Mesodermal cell (in vitro differentiated cells): ENCODE measurements around the gene FAM227B.
"Not testable (repeated sequence)": the region's sequence is repeated elsewhere in the genome, so short reads cannot be mapped to it uniquely, and the experiment has no call there.

Experiments used
- H3K27ac ChIP-seq: 2 replicates; pipeline ENCODE4 v1.7.0; 2013; ENCODE audit warnings: mild to moderate bottlenecking, low read depth, low read length, moderate library complexity; ENCODE audit not compliant: severe bottlenecking
- H3K36me3 ChIP-seq: 2 replicates; pipeline ENCODE4 v1.7.1; 2013; ENCODE audit warnings: mild to moderate bottlenecking, low read length, moderate library complexity; ENCODE audit not compliant: control insufficient read depth, insufficient read depth
- H3K4me1 ChIP-seq: one replicate; pipeline ENCODE4 v1.7.1; 2013; ENCODE audit warnings: mild to moderate bottlenecking, low read length; ENCODE audit not compliant: insufficient read depth, control insufficient read depth, poor library complexity, severe bottlenecking
- H3K4me3 ChIP-seq: 2 replicates; pipeline ENCODE4 v1.7.0; 2013; ENCODE audit warnings: low read length, control low read depth, mild to moderate bottlenecking; ENCODE audit not compliant: insufficient read depth, poor library complexity, severe bottlenecking; ENCODE audit errors: extremely low read depth
- H3K9me3 ChIP-seq: 2 replicates; pipeline ENCODE4 v1.7.1; 2013; ENCODE audit warnings: mild to moderate bottlenecking, low read length, moderate library complexity; ENCODE audit not compliant: control insufficient read depth
- WGBS, 2 experiments: methylation state at CpG; one replicate each; pipeline ENCODE4 v1.1.5; 2013; ENCODE audit warnings: missing lambda C conversion rate in 2 of 2; ENCODE audit not compliant: insufficient coverage in 2 of 2; 5-methylcytosine and 5-hydroxymethylcytosine counted together

The FAM227B gene

DNA sequence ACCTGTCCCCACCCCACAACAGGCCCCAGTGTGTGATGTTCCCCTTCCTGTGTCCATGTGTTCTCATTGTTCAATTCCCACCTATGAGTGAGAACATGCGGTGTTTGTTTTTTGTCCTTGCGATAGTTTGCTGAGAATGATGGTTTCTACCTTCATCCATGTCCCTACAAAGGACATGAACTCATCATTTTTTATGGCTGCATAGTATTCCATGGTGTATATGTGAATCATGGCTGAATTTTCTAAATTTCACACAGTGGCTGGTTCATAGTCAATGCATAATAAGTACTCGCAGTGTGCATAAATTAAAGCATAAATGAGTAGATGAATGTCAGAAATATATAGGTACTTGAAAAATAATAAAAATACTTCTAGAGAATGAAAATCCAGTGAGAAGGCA lies 8.4 kb downstream of the FAM227B start:
- H3K4me1 ChIP-seq, H3K27ac ChIP-seq, H3K9me3 ChIP-seq, H3K36me3 ChIP-seq, H3K4me3 ChIP-seq: not testable (repeated sequence)
- WGBS, 2 experiments, result 100% methylated on average over 1 of the region's 3 CpGs; no CpG with 5 or more reads in 1 of the 2 experiments

DNA sequence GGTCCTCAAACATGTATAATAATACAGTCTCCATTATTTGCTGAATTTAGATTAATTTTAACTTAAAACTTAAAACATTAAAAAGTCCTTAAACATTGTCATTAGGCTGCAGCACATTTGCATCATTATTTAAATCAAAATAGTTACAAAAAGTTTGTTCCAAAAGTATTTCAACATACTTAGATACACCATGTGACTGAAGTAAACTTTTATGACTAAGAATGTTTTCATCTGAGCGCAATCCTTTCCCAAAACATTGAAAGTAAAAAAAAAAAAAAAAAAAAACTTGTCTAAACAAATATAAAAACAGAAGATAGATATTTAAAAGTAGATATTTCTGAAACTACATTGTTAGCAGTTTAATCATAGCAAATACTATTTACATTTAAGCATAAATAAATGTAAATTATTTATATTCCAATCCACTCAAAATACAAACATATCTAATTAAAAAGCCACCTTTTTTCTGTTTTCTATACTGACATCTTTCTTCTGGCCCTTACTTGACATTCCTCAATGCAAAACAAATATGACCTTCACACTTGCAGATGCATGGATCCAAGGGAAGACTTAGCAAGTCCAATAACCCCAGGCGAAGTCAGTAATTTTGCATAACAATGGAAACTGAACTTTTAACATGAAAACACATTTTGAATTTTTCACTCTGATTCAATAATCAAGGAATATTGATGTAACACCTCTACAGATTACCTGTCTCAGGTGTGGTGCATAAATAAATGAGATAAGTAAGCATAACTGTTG lies 10.3 kb downstream of the FAM227B start:
- Histone ChIP-seq H3K9me3 (peaks cover 6% of the 10 kb centered on the region), H3K36me3 (no peaks in the 10 kb centered on the region), H3K4me3 (no peak overlapping the region), H3K27ac (no peak overlapping the region), H3K4me1 (no peaks in the 10 kb centered on the region)
- WGBS, 2 experiments, result no CpG with 5 or more reads among the region's 2 CpGs

GRCh38 chr15:49606594-49606993 lies 14.0 kb downstream of the FAM227B start:
- no peaks in the 10 kb centered on the region for H3K9me3 ChIP-seq
- no peaks in the 10 kb centered on the region for H3K4me1 ChIP-seq
- H3K4me3 ChIP-seq, result no peak overlapping the region
- no peaks in the 10 kb centered on the region for H3K36me3 ChIP-seq
- no peak overlapping the region for H3K27ac ChIP-seq

- H3K4me1 ChIP-seq, result no peaks in the 10 kb centered on the region
- no peaks in the 10 kb centered on the region for H3K36me3 ChIP-seq
- H3K9me3 ChIP-seq, result no peaks in the 10 kb centered on the region
- WGBS, 2 experiments, result 93% methylated on average over 2 of the region's 2 CpGs; no CpG with 5 or more reads in 1 of the 2 experiments
- H3K4me3 ChIP-seq, result no peak overlapping the region
- H3K27ac ChIP-seq, result no peak overlapping the region
These were observed 15.0 kb downstream of the FAM227B start for GRCh38 chr15:49605588-49605987.

DNA sequence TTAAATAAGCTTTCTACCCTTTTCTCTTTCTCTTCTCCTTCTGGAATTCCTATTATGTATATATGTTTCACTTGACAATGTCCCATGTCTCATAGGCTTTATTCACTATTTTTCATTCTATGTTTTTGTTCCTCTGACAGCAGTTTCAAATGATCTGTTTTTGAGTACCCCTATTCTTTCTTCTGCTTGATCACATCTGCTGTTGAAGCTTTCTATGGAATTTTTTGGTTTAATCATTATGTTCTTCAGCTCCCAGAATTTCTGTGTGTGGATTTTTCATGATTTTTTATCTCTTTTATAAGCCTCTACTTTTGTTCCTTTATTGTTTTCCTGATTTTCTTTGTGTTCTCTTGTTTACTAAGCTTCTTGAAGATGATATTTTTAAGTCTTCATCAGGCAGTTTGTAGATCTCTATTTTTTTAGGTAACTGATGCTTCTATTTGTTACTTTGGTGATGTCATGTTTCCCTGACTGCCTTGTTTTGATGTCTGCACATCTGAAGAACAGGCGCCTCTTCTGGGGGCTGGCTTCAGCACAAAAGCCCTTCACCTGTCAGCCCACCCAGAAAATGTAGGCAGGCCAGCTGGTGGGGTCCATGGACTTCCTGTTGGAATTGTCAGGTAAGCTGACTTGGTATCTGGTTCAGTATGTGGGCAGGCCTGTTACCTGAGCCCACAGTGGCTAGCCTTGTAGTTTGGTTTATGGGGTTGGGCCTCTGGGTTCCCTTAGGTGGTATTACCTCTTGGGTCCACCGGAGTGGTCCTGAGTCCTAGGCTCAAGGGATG lies 15.8 kb downstream of the FAM227B start:
- Histone ChIP-seq H3K4me3 (no peak overlapping the region), H3K4me1 (no peaks in the 10 kb centered on the region), H3K36me3 (no peaks in the 10 kb centered on the region), H3K9me3 (no peaks in the 10 kb centered on the region), H3K27ac (no peak overlapping the region)
- 100% methylated on average over 1 to 2 of the region's 2 CpGs for WGBS, 2 experiments

DNA sequence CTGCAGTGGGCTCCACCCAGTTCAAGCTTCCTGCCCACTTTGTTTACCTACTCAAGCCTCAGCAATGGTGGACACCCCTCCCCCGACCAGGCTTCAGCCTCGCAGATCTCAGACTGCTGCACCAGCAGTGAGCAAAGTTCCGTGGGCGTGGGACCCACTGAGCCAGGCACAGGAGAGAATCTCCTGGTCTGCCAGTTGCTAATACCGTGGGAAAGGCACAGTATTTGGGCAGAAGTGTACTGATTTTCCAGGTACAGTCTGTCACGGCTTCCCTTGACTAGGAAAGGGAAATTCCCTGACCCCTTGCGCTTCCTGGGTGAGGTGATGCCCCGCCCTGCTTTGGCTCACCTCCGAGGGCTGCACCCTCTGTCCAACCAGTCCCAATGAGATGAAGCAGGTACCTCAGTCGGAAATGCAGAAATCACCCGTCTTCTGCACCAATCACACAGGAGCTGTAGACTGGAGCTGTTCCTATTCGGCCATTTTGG lies 27.7 kb downstream of the FAM227B start:
- not testable (repeated sequence) for H3K36me3 ChIP-seq, H3K4me3 ChIP-seq, H3K4me1 ChIP-seq, H3K9me3 ChIP-seq, H3K27ac ChIP-seq
- 86 to 95% methylated on average over 8 to 11 of the region's 12 CpGs for WGBS, 2 experiments

- H3K4me1 ChIP-seq, result no peaks in the 10 kb centered on the region
- H3K27ac ChIP-seq, result no peak overlapping the region
- H3K9me3 ChIP-seq, result no peaks in the 10 kb centered on the region
- H3K4me3 ChIP-seq, result no peak overlapping the region
- H3K36me3 ChIP-seq, result no peaks in the 10 kb centered on the region
These were observed 31.6 kb downstream of the FAM227B start for GRCh38 chr15:49589030-49589429.

- no peak overlapping the region for H3K4me3 ChIP-seq
- H3K9me3 ChIP-seq, result no peaks in the 10 kb centered on the region
- no peaks in the 10 kb centered on the region for H3K36me3 ChIP-seq
- H3K27ac ChIP-seq, result no peak overlapping the region
- WGBS, 2 experiments, result 100% methylated on average over 1 of the region's 1 CpG; no CpG with 5 or more reads in 1 of the 2 experiments
- no peaks in the 10 kb centered on the region for H3K4me1 ChIP-seq
These were observed 47.2 kb downstream of the FAM227B start for GRCh38 chr15:49573421-49573820.

DNA sequence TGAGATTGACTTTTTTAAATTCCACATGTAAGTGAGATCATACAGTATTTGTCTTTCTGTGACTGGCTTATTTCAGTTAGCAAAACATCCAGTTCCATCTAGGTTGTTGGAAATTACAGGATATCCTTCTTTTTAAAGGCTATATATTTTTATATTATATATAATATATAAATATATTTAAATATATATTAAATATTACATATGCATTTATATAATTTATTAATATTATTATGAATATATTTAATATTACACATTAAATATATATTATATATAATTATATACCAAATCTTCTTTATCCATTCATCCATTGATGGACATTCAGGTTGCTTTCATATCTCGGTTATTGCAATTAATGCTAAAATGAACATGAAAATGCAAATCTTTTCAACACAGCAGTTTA lies 49.9 kb downstream of the FAM227B start:
- Histone ChIP-seq H3K4me3 (no peak overlapping the region), H3K4me1 (no peaks in the 10 kb centered on the region), H3K36me3 (no peaks in the 10 kb centered on the region), H3K27ac (no peak overlapping the region), H3K9me3 (no peaks in the 10 kb centered on the region)
- WGBS, 2 experiments, result no CpG with 5 or more reads among the region's 1 CpG

DNA sequence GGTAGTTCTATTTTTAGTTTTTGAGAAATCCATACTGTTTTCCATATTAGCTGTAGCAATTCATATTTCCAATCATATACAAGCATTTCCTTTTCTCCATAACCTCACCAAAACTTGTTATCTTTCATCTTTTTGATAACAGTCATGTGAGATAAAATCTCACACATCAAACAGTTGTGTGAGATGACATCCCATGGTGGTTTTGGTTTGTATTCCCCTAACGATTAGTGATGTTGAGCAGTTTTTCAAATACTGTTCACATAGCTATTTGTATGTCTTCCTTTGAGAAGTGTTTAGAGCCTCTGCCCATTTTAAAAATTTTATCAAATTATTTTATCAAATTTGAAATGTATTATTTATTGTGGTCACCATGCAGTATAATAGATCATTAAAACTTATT lies 50.4 kb downstream of the FAM227B start:
- H3K9me3 ChIP-seq, result no peaks in the 10 kb centered on the region
- no peaks in the 10 kb centered on the region for H3K36me3 ChIP-seq
- H3K27ac ChIP-seq, result no peak overlapping the region
- no peak overlapping the region for H3K4me3 ChIP-seq
- WGBS, 2 experiments, result no CpG with 5 or more reads among the region's 1 CpG
- H3K4me1 ChIP-seq, result no peaks in the 10 kb centered on the region

DNA sequence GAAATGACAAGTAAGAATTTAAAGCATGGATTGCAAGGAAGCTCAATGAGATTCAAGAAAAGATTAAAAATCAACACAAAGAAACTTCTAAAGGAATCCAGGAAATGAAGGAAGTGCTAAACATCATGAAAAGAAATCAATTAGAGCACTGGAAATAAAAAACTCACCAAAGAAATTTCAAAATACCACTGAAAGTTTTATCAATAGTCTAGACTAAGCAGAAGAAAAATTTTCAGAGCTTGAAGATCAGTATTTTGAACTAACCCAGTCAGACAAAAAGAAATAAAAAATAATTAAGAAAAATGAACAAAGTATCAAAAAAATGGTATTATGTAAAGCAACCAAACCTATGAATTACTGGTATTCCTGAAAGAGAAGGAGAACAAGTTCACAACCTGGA lies 60.6 kb downstream of the FAM227B start:
- H3K27ac ChIP-seq, result no peak overlapping the region
- no peak overlapping the region for H3K4me3 ChIP-seq
- peaks cover 4% of the 10 kb centered on the region for H3K9me3 ChIP-seq
- no peaks in the 10 kb centered on the region for H3K36me3 ChIP-seq
- H3K4me1 ChIP-seq, result no peaks in the 10 kb centered on the region
